Trophoblast cell (in vitro differentiated cells and primary cell): ENCODE results near the gene RAPGEF2.

Experiments used
- DNase-seq, 2 donors: peaks; one replicate each; pipeline ENCODE4 v3.0.0-alpha.2; 2016
- H2AFZ ChIP-seq: 2 replicates; pipeline ENCODE4 v1.6.1; 2013; ENCODE audit warnings: low read length, moderate library complexity, mild to moderate bottlenecking; ENCODE audit not compliant: insufficient read depth, poor library complexity
- H2AK5ac ChIP-seq: 2 replicates; pipeline ENCODE4 v1.6.1; 2013; ENCODE audit warnings: mild to moderate bottlenecking, low read length
- H2BK120ac ChIP-seq: 2 replicates; pipeline ENCODE4 v1.6.1; 2013; ENCODE audit warnings: low read length, mild to moderate bottlenecking, moderate library complexity; ENCODE audit not compliant: insufficient read depth, poor library complexity
- H2BK12ac ChIP-seq: 2 replicates; pipeline ENCODE4 v1.6.1; 2013; ENCODE audit warnings: mild to moderate bottlenecking, low read length, moderate library complexity
- H2BK5ac ChIP-seq: 2 replicates; pipeline ENCODE4 v1.6.1; 2013; ENCODE audit warnings: low read length, low read depth, moderate library complexity, mild to moderate bottlenecking; ENCODE audit not compliant: poor library complexity
- H3K14ac ChIP-seq: 2 replicates; pipeline ENCODE4 v1.6.1; 2013; ENCODE audit warnings: mild to moderate bottlenecking, low read length
- H3K18ac ChIP-seq: 2 replicates; pipeline ENCODE4 v1.6.1; 2013; ENCODE audit warnings: mild to moderate bottlenecking, low read length
- H3K23ac ChIP-seq: 2 replicates; pipeline ENCODE4 v1.6.1; 2013; ENCODE audit warnings: low read length
- H3K27ac ChIP-seq: 2 replicates; pipeline ENCODE4 v1.5.1; 2013; ENCODE audit warnings: low read depth, mild to moderate bottlenecking, inconsistent platforms, low read length, moderate library complexity
- H3K27me3 ChIP-seq: 2 replicates; pipeline ENCODE4 v1.6.1; 2013; ENCODE audit warnings: inconsistent platforms, mild to moderate bottlenecking, low read length, moderate library complexity; ENCODE audit not compliant: insufficient read depth
- H3K36me3 ChIP-seq, 2 experiments: 1 replicate in 1 of 2; 2 replicates in 1 of 2; pipeline ENCODE4 v1.6.1; 2013; ENCODE audit warnings: low read length in 2 of 2, mild to moderate bottlenecking in 2 of 2, moderate library complexity in 1 of 2; ENCODE audit not compliant: insufficient read depth in 2 of 2, control insufficient read depth in 1 of 2
- H3K4ac ChIP-seq: 2 replicates; pipeline ENCODE4 v1.6.1; 2013; ENCODE audit warnings: low read depth, mild to moderate bottlenecking, low read length, moderate library complexity
- H3K4me1 ChIP-seq, 2 experiments: 1 replicate in 1 of 2; 2 replicates in 1 of 2; pipeline ENCODE4 v1.6.1; 2013; ENCODE audit warnings: low read length in 2 of 2, mild to moderate bottlenecking in 2 of 2, moderate library complexity in 1 of 2; ENCODE audit not compliant: insufficient read depth in 2 of 2, control insufficient read depth in 1 of 2
- H3K4me2 ChIP-seq: 2 replicates; pipeline ENCODE4 v1.6.1; 2013; ENCODE audit warnings: inconsistent platforms, mild to moderate bottlenecking, low read length, moderate library complexity
- H3K4me3 ChIP-seq: 2 replicates; pipeline ENCODE4 v1.5.1; 2013; ENCODE audit warnings: mild to moderate bottlenecking, low read depth, low read length, inconsistent platforms
- H3K79me1 ChIP-seq: one replicate; pipeline ENCODE4 v1.6.1; 2013; ENCODE audit warnings: low read length
- H3K79me2 ChIP-seq: 2 replicates; pipeline ENCODE4 v1.6.1; 2013; ENCODE audit warnings: low read length, mild to moderate bottlenecking; ENCODE audit not compliant: control insufficient read depth, insufficient read depth, poor library complexity
- H3K9ac ChIP-seq: 2 replicates; pipeline ENCODE4 v1.6.1; 2013; ENCODE audit warnings: mild to moderate bottlenecking, low read length
- H3K9me3 ChIP-seq: 2 replicates; pipeline ENCODE4 v1.6.1; 2013; ENCODE audit warnings: low read depth, mild to moderate bottlenecking, control low read depth, inconsistent platforms, low read length; ENCODE audit not compliant: insufficient read depth
- H4K12ac ChIP-seq: 2 replicates; pipeline ENCODE4 v1.6.1; 2013; ENCODE audit warnings: low read depth, mild to moderate bottlenecking, low read length, moderate library complexity
- H4K8ac ChIP-seq: 2 replicates; pipeline ENCODE4 v1.6.1; 2013; ENCODE audit warnings: low read depth, mild to moderate bottlenecking, low read length, moderate library complexity
- H4K91ac ChIP-seq: one replicate; pipeline ENCODE4 v1.6.1; 2013; ENCODE audit warnings: low read depth, mild to moderate bottlenecking, low read length, moderate library complexity
- WGBS: extraction: QIAGEN DNeasy Blood & Tissue Kit; methylation state at CpG from one replicate; pipeline ENCODE4 v1.1.7; 2013; ENCODE audit warnings: missing lambda C conversion rate; ENCODE audit not compliant: insufficient read length, insufficient coverage; ENCODE audit errors: extremely low coverage; 5-methylcytosine and 5-hydroxymethylcytosine counted together

The RAPGEF2 gene

GRCh38 chr4:159127745-159128518 is 25.1 kb downstream of the RAPGEF2 start:
- Histone ChIP-seq H2BK5ac (no peak overlapping the region), H3K79me1 (peaks cover 5% of the 10 kb centered on the region), H3K9ac (no peak overlapping the region), H4K8ac (no peak overlapping the region), H3K23ac (no peak overlapping the region), H3K9me3 (no peaks in the 10 kb centered on the region), H3K4me1 (peaks cover 4 to 7% of the 10 kb centered on the region in 2 experiments), H2AFZ (no peak overlapping the region), H3K4ac (no peak overlapping the region), H3K79me2 (peaks cover 5% of the 10 kb centered on the region), H3K18ac (no peak overlapping the region), H4K91ac (no peak overlapping the region), H3K4me2 (no peak overlapping the region), H3K27ac (no peak overlapping the region), H3K14ac (no peak overlapping the region), H2BK12ac (no peak overlapping the region), H2BK120ac (no peak overlapping the region), H3K4me3 (no peak overlapping the region), H3K36me3 (no peaks in the 10 kb centered on the region), H4K12ac (no peak overlapping the region), H3K27me3 (no peaks in the 10 kb centered on the region), H2AK5ac (no peak overlapping the region)
- DNase-seq: peak in 1 of 2 donors; percentile 32
- no CpG with 5 or more reads among the region's 4 CpGs for WGBS

- Histone ChIP-seq H2AK5ac (no peak overlapping the region), H4K8ac (no peak overlapping the region), H3K79me2 (peaks cover 5% of the 10 kb centered on the region), H3K18ac (no peak overlapping the region), H4K91ac (no peak overlapping the region), H3K27me3 (no peaks in the 10 kb centered on the region), H2BK12ac (no peak overlapping the region), H3K27ac (peak overlapping the region; percentile 69), H3K4ac (no peak overlapping the region), H3K79me1 (peaks cover 5% of the 10 kb centered on the region), H3K14ac (no peak overlapping the region), H3K9me3 (no peaks in the 10 kb centered on the region), H2BK5ac (no peak overlapping the region), H2BK120ac (no peak overlapping the region), H3K9ac (no peak overlapping the region), H3K4me3 (no peak overlapping the region), H3K36me3 (no peaks in the 10 kb centered on the region), H2AFZ (no peak overlapping the region), H3K4me2 (peak overlapping the region; percentile 18), H3K23ac (no peak overlapping the region), H4K12ac (no peak overlapping the region), H3K4me1 (peaks cover 4 to 7% of the 10 kb centered on the region in 2 experiments)
- WGBS: no CpG with 5 or more reads among the region's 2 CpGs
- DNase-seq: peak; percentile 81 to 86
Measured at GRCh38 chr4:159129814-159130550, 27.1 kb downstream of the RAPGEF2 start.

- WGBS: no CpG with 5 or more reads among the region's 6 CpGs
- no peak for DNase-seq
Measured at GRCh38 chr4:159131564-159131963, 28.7 kb downstream of the RAPGEF2 start.

GRCh38 chr4:159134429-159134828 is 31.6 kb downstream of the RAPGEF2 start:
- H2BK120ac ChIP-seq: no peak overlapping the region
- H3K4me2 ChIP-seq: no peak overlapping the region
- H2AK5ac ChIP-seq: no peak overlapping the region
- H3K27me3 ChIP-seq: no peaks in the 10 kb centered on the region
- no peak overlapping the region for H3K4me3 ChIP-seq
- H4K91ac ChIP-seq: no peak overlapping the region
- H3K4me1 ChIP-seq: peaks cover 4 to 10% of the 10 kb centered on the region in 2 experiments
- H3K79me2 ChIP-seq: peaks cover 5% of the 10 kb centered on the region
- H4K8ac ChIP-seq: no peak overlapping the region
- no peak overlapping the region for H3K27ac ChIP-seq
- no peak for DNase-seq
- no peak overlapping the region for H4K12ac ChIP-seq
- no peak overlapping the region for H3K9ac ChIP-seq
- no peak overlapping the region for H2AFZ ChIP-seq
- H3K9me3 ChIP-seq: no peaks in the 10 kb centered on the region
- WGBS: no CpG with 5 or more reads among the region's 2 CpGs
- H3K23ac ChIP-seq: no peak overlapping the region
- H3K14ac ChIP-seq: no peak overlapping the region
- no peaks in the 10 kb centered on the region for H3K36me3 ChIP-seq
- peaks cover 5% of the 10 kb centered on the region for H3K79me1 ChIP-seq
- no peak overlapping the region for H2BK12ac ChIP-seq
- H2BK5ac ChIP-seq: no peak overlapping the region
- no peak overlapping the region for H3K4ac ChIP-seq
- no peak overlapping the region for H3K18ac ChIP-seq

More at GRCh38 chr4:159131564-159131963, 28.7 kb downstream of the RAPGEF2 start:
- Histone ChIP-seq H3K79me2 (peaks cover 5% of the 10 kb centered on the region), H3K9me3 (no peaks in the 10 kb centered on the region), H4K91ac (no peak overlapping the region), H2BK5ac (no peak overlapping the region), H3K14ac (no peak overlapping the region), H4K12ac (no peak overlapping the region), H3K23ac (no peak overlapping the region), H3K18ac (no peak overlapping the region), H3K36me3 (no peaks in the 10 kb centered on the region), H3K4me2 (no peak overlapping the region), H3K27ac (no peak overlapping the region), H2BK120ac (no peak overlapping the region), H4K8ac (no peak overlapping the region), H3K79me1 (peaks cover 5% of the 10 kb centered on the region), H2AK5ac (no peak overlapping the region), H3K4ac (peak overlapping the region; percentile 89), H3K27me3 (no peaks in the 10 kb centered on the region), H3K4me1 (peaks cover 4 to 7% of the 10 kb centered on the region in 2 experiments), H2AFZ (no peak overlapping the region), H3K9ac (no peak overlapping the region), H3K4me3 (no peak overlapping the region), H2BK12ac (no peak overlapping the region)
